Coronary artery (tissue), 2 donors: ENCODE measurements around the gene CMKLR1.

Experiments
- DNase-seq: peaks from one replicate; pipeline ENCODE4 v3.0.0-alpha.2; 2017; ENCODE audit warnings: low spot score
- H3K27ac ChIP-seq, 2 donors: fragments of 200-600 bp; sonication (generic); one replicate each; pipeline ENCODE4 v1.5.1; 2016 to 2019
- H3K4me3 ChIP-seq: fragments of 200-600 bp; sonication (generic); 2 replicates; pipeline ENCODE4 v1.5.1; 2016; ENCODE audit warnings: mild to moderate bottlenecking, moderate library complexity
- TF ChIP-seq, protein P1 (sequence below): fragments of 200-600 bp; sonication (generic); IDR thresholded peaks from one replicate; pipeline ENCODE4 v1.5.1; 2019; ENCODE audit warnings: antibody characterized with exemption

The CMKLR1 gene, protein sequence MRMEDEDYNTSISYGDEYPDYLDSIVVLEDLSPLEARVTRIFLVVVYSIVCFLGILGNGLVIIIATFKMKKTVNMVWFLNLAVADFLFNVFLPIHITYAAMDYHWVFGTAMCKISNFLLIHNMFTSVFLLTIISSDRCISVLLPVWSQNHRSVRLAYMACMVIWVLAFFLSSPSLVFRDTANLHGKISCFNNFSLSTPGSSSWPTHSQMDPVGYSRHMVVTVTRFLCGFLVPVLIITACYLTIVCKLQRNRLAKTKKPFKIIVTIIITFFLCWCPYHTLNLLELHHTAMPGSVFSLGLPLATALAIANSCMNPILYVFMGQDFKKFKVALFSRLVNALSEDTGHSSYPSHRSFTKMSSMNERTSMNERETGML

DNA sequence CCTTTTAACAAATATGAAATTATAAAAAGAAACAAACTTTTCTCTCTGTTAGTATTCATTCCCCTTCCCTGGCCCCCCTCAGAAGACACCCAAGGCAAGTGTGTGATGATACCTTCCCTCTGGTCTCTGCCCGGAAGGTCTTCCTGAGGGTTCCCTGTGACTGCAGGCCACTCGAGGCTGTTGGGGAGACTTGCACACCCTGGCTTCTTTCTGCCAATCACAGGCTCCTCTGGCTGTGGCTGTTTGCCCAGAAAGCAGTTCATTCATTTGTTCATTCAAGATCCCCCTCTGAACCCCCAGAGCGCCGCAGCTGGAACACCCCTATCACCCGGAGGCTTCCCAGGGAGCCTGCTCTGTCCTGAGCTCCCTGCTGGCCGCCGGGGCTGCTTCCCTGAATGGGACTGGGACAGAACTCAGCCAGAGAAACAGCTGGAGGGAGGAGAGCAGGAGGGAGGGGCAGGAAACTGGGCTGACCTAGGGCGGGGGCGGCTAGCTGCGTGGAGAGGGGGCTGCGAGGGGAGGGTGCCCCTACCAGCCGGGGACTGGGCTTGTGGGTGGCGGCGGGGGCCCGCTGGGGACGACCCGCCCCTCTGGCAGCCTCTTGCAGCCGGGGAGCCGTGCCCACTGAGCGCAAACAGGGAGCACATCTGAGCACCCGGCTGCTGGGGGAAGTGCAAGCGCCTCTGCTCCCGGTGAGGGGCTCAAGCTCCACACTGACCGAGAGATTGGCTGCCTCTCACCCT lies at the start of gene CMKLR1:
Gene CMKLR1, minus strand, starts transcription at position 397 of the 743 bp plus-strand sequence. CDS start 45,720 bp downstream, outside the sequence.
- TF ChIP-seq, protein P1, sequence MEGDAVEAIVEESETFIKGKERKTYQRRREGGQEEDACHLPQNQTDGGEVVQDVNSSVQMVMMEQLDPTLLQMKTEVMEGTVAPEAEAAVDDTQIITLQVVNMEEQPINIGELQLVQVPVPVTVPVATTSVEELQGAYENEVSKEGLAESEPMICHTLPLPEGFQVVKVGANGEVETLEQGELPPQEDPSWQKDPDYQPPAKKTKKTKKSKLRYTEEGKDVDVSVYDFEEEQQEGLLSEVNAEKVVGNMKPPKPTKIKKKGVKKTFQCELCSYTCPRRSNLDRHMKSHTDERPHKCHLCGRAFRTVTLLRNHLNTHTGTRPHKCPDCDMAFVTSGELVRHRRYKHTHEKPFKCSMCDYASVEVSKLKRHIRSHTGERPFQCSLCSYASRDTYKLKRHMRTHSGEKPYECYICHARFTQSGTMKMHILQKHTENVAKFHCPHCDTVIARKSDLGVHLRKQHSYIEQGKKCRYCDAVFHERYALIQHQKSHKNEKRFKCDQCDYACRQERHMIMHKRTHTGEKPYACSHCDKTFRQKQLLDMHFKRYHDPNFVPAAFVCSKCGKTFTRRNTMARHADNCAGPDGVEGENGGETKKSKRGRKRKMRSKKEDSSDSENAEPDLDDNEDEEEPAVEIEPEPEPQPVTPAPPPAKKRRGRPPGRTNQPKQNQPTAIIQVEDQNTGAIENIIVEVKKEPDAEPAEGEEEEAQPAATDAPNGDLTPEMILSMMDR = no peak
- DNase-seq = peak; percentile 84
- peak within 1 kb of the TSS; percentile 67 for H3K4me3 ChIP-seq
- peak within 1 kb of the TSS; percentile 90 to 96 for H3K27ac ChIP-seq

DNA sequence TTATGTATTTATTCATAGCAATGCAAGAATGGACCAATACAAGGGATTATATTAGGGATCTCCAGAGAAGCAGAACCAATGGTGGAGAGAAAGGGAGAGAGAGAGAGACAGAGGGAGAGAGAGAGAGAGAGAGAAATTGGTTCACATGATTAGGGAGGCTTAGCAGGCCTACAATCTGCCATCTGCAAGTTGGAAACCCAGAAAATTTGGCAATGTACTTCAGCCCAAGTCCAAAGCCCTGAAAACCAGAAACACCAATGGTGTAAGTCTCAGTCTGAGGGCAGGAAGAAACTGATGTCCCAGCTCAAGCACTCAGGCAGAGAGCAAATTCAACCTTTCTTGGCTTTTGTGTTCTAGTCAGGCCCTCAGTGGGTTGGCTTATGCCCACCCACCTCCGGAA lies 48.7 kb upstream of the CMKLR1 start:
- Histone ChIP-seq H3K4me3 (no peak overlapping the region), H3K27ac (no peak overlapping the region)
- TF ChIP-seq, protein P1 = no peak
- DNase-seq = no peak

DNA sequence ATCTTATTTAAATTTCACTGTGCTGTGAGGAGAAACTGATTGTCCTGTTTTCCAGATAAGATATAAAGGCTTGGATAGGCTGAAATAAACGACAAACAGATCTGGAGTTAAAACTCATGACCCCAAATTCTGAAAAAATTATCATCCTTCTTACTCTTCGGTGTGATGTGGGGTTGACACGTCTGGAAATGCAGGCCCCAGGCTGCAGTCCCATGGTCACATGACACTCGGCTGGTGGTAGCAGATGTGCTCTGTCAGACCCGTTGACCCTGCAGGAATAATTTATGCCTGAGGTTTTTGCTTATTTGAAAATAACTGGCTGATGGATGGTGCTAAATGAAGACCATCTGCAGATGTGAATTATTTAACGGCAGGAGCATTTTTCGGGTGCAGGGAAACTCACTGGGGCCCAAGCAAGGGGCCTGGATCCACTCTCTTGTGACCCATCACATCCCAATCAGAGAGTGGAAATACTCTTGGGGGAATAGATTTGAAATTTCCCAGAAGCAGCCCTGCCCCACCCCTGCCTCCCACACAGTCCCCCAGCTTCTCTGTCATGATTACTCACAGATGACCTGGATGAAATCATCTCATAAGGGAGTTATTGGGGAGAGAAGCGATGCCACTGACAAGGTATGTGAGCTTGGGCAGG lies 47.7 kb upstream of the CMKLR1 start:
- no peak overlapping the region for H3K4me3 ChIP-seq
- TF ChIP-seq, protein P1 = no peak
- DNase-seq = no peak
- no peak overlapping the region for H3K27ac ChIP-seq

DNA sequence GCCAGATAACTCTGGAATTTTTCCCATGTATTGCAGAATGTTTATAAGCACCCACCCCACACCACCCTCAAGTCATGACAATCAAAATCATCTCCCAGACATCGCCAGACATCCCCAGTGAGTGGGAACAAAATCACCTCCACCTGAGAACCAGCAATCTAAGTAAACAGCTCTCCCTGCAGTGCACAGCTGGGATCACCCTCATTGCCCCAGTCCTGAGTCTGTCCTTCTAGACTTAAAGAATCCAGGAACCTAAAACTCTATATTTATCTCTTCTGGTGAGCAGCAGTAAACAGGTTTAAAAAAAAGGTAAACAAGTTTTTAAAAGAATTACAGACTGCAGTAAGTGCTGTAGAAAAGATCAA lies 43.3 kb upstream of the CMKLR1 start:
- Histone ChIP-seq H3K4me3 (no peak overlapping the region), H3K27ac (no peak overlapping the region)
- TF ChIP-seq, protein P1 = no peak
- no peak for DNase-seq

DNA sequence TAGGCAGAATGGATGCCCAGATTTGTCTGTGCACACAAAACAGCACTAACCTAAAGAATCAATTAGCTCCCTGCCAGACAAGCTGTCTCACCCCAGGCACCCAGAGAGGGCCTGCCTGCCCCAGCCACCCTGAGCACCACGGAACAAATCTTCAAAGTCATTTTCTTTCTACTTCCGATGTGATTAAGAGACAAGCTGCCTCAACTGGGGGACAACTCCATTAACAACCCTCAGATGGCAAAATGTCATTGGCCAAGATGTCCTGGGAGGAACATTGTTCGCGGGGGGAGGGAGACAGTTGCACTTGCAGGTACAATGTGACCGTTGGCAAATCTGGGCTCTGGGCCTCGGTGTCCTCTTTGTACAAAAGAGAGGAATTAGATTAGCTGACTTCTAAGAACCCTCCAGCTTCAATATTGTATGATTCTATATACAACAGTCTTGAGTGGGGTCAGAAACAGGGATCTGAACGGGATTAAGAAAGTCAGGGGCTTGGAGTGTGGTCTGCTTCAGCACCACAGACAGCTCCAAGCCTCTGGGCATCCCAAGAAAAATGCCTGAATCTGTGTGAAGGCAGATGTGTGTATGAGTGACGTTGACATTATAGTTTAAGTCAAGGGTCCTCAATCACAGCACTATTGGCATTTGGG lies 42.8 kb upstream of the CMKLR1 start:
- Histone ChIP-seq H3K27ac (no peak overlapping the region), H3K4me3 (no peak overlapping the region)
- TF ChIP-seq, protein P1 = no peak
- no peak for DNase-seq

DNA sequence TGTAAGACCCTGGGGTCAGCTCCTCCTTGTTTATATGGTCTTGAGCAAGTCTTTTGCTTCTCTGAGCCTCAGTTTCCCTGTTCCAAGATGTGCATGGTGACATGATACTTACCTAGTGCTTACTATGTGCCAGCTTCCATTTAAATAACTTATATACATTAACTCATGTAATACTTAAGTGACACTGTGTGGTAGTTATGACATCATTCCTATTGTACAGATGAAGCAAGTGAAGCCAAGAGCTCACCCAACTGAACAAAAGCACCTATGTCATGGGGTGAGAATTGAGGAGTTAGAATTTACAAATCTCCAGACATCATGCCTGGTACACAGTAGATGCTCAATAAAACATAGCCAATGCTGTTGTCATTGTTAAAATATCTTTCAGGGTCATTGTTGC lies 41.3 kb upstream of the CMKLR1 start:
- H3K27ac ChIP-seq = no peak overlapping the region
- TF ChIP-seq, protein P1 = no peak
- H3K4me3 ChIP-seq = no peak overlapping the region
- no peak for DNase-seq
